Fibroblast of mammary gland (primary cell): ENCODE measurements around the gene NEK7.

Experiments
- DNase-seq: peaks from one replicate; pipeline ENCODE4 v3.0.0-alpha.2; 2010; ENCODE audit warnings: low read depth
- H3K4me3 ChIP-seq: 2 replicates; pipeline ENCODE4 v1.5.1; 2011; ENCODE audit warnings: low read depth, mild to moderate bottlenecking, low read length, moderate library complexity; ENCODE audit not compliant: control insufficient read depth
- TF ChIP-seq, protein P1 (sequence below): conservative IDR thresholded peaks from 2 replicates; pipeline ENCODE4 v1.5.1; 2011; ENCODE audit warnings: low read depth, low read length, inconsistent platforms; ENCODE audit not compliant: control insufficient read depth, insufficient read depth

The NEK7 gene

DNA sequence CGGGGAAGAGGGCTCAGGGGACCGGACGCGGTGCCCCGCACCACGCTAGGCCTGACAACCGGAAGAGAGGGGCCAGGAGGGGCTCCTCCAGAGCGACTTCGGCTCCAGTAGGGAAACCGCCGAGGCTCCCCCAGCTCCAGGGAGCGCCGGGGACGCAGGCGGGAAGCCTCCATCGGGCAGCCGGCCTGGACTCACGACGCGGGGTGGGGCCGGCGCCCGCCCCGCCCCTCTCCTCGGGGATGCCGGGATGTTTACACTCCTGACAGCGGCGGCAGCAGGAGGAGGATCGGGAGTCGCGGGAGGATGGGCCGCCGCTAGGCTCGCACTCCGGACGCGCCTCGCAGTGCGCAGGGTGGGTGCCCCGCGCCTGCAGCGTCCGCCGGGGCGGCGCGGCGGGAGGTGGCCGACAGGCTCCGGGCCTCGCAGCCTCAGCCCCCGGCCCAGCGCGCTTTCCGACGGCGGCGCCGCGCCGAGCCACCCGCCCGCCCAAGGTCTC, at the start of gene NEK7:
Gene NEK7 (plus strand): TSS at position 254 of the 496 bp plus-strand sequence. CDS start 75,583 bp downstream, outside the sequence.
- peak; percentile 74 for DNase-seq
- TF ChIP-seq, protein P1, sequence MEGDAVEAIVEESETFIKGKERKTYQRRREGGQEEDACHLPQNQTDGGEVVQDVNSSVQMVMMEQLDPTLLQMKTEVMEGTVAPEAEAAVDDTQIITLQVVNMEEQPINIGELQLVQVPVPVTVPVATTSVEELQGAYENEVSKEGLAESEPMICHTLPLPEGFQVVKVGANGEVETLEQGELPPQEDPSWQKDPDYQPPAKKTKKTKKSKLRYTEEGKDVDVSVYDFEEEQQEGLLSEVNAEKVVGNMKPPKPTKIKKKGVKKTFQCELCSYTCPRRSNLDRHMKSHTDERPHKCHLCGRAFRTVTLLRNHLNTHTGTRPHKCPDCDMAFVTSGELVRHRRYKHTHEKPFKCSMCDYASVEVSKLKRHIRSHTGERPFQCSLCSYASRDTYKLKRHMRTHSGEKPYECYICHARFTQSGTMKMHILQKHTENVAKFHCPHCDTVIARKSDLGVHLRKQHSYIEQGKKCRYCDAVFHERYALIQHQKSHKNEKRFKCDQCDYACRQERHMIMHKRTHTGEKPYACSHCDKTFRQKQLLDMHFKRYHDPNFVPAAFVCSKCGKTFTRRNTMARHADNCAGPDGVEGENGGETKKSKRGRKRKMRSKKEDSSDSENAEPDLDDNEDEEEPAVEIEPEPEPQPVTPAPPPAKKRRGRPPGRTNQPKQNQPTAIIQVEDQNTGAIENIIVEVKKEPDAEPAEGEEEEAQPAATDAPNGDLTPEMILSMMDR: no peak
- H3K4me3 ChIP-seq: peak within 1 kb of the TSS; percentile 60

DNA sequence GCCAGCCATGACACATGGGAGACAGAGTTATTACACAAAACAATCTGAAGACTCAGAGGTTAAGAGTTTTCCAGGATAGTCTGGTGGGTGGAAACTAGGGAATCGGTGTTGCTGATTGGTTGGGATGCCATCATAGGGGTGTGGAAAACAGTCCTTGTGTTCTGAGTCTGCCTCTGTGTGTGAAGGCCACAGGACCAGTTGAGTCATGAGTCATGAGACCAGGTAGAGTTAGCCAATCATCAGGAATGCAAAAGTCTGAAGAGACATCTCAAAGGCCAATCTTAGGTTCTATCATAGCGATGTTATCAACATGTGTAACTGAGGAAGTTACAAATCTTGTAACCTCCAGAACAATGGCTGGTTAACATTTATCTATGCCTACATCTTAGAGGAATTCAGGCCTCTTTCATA, 49.7 kb upstream of the NEK7 start:
- TF ChIP-seq, protein P1: no peak
- no peak overlapping the region for H3K4me3 ChIP-seq
- DNase-seq: peak; percentile 67

DNA sequence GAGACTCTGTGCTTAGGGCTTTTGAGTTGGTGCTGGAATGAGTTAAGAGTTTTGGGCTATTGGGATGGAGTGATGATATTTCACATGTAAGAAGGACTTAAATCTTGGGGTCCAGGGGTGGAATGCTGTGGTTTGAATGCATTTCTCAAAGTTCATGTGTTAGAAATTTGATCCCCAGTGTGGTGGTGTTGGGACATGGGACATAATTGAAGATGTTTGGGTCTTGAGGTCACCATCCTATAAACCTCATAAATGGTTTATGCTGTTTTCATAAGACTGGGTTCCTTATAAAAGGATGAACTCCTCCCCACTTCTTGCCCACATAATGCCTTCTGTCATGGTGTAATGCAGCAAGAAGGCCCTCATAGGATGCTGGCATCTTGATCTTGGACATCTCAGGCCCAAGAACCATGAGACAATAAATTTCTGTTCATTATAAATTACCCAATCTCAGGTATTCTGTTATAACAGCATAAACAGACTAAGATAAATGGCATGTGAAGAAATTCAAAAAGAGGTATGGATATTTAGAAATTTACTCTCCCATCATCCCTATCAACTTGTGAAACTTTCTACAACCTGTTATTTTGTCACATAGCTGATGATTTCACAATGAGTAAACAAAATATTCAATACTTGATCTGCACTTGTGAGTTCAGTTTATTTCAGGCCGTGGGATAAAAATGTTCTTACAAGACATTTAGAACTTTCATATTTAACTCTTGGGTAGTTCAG, 48.0 kb upstream of the NEK7 start:
- no peak for DNase-seq
- TF ChIP-seq, protein P1: no peak
- H3K4me3 ChIP-seq: no peak overlapping the region

DNA sequence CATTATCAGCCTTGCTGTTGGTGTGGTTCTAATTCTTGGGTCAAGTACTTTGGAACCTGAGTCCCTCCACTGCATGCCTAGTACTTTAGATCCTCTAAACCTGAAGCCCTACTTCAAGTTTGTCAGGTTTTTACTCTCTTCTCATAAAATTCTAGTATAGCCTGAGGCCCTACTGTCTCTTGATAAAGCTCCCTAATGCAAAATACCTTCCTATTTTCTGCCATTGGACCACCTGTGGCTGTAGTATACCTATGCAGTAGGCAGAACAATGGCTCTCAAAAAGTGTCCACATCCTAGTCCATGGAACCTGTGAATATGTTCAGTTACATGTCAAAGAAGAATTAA, 47.5 kb upstream of the NEK7 start:
- TF ChIP-seq, protein P1: no peak
- DNase-seq: no peak
- no peak overlapping the region for H3K4me3 ChIP-seq

DNA sequence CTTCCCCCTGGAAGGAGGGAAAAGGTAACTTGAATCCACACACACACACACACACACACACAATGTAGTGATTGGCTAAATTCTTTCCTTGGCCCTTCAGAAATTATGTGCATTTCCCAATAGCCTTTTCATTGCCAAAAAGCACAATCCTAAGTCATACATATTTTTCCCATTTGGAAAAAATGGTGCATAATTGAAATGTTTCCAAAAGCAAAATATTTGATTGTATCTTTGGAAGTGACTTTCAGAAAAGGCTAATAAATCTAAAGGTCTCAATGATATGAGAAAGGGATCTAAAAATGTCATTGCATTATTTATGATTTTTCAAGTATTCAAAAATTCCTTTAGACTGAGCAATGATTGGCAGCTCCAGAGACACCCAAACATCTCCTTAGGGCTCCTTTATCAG, 43.5 kb upstream of the NEK7 start:
- TF ChIP-seq, protein P1: no peak
- peak; percentile 80 for DNase-seq
- no peak overlapping the region for H3K4me3 ChIP-seq

DNA sequence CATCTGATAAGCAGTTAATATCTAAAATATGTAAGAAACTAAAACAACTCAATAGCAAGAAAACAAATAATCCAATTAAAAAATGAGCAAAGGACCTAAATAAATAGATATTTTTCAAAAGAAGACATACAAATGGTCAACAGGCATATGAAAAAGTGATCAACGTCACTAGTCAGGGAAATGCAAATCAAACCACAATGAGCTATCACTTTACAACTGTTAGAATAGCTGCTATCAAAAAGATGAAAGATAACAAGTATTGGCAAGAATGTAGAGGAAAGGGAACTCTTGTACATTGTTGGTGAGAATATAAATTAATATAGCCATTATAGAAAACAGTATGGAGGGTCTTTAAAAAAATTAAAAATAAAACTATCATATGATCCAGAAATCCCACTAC, 40.7 kb upstream of the NEK7 start:
- no peak for DNase-seq
- TF ChIP-seq, protein P1: no peak
- H3K4me3 ChIP-seq: no peak overlapping the region
